ENCODE results near the gene EME1. TPM values are rescaled to one million over a fixed set of nuclear protein-coding genes. Genes with fewer than 3 reads are reported as not detected.
A peak's percentile ranks its signal among the peaks of the same experiment; 100 is the strongest.

The EME1 gene
- total RNA-seq, 4 donors from 2014 or later = 0.53 to 23.1 (median 1.9) TPM

- no peak overlapping the region for H3K4me3 ChIP-seq
- DNase-seq = no peak
- TF ChIP-seq POLR2A (IDR thresholded peaks at IDR 0.05) (no peak), CTCF (IDR thresholded peaks at IDR 0.05) (no peak)
- H3K36me3 ChIP-seq = peaks cover 0 to 32% (median 0%) of the 10 kb centered on the region in 3 donors
- no peaks in the 10 kb centered on the region for H3K4me1 ChIP-seq
- no peak overlapping the region for H3K27ac ChIP-seq
- no peaks in the 10 kb centered on the region for H3K9me3 ChIP-seq
- no peaks in the 10 kb centered on the region for H3K27me3 ChIP-seq
These were observed 6.5 kb downstream of the EME1 start for GRCh38 chr17:50379351-50380132.

- Histone ChIP-seq H3K27me3 (no peaks in the 10 kb centered on the region), H3K4me1 (no peaks in the 10 kb centered on the region), H3K9me3 (no peaks in the 10 kb centered on the region), H3K36me3 (peaks cover 0 to 43% (median 0%) of the 10 kb centered on the region in 3 donors), H3K27ac (no peak overlapping the region), H3K4me3 (no peak overlapping the region)
- TF ChIP-seq CTCF (IDR thresholded peaks at IDR 0.05) = peak in 2 of 6 experiments; percentile 4 to 14
- no peak for TF ChIP-seq POLR2A (IDR thresholded peaks at IDR 0.05)
- DNase-seq = no peak
These were observed 7.6 kb downstream of the EME1 start for GRCh38 chr17:50380369-50381259.

- DNase-seq = no peak
- no peak for TF ChIP-seq CTCF (IDR thresholded peaks at IDR 0.05)
- TF ChIP-seq POLR2A (IDR thresholded peaks at IDR 0.05) = no peak
- no peaks in the 10 kb centered on the region for H3K9me3 ChIP-seq
- H3K36me3 ChIP-seq = peaks cover 0 to 50% (median 0%) of the 10 kb centered on the region in 3 donors
- H3K27ac ChIP-seq = no peak overlapping the region
- H3K27me3 ChIP-seq = no peaks in the 10 kb centered on the region
- no peaks in the 10 kb centered on the region for H3K4me1 ChIP-seq
- H3K4me3 ChIP-seq = no peak overlapping the region
These were observed 8.3 kb downstream of the EME1 start for GRCh38 chr17:50381260-50381815.

- TF ChIP-seq CTCF (IDR thresholded peaks at IDR 0.05) (no peak), POLR2A (IDR thresholded peaks at IDR 0.05) (no peak)
- no peaks in the 10 kb centered on the region for H3K4me1 ChIP-seq
- H3K27ac ChIP-seq = no peak overlapping the region
- no peaks in the 10 kb centered on the region for H3K27me3 ChIP-seq
- no peaks in the 10 kb centered on the region for H3K9me3 ChIP-seq
- H3K36me3 ChIP-seq = peaks cover 0 to 56% (median 0%) of the 10 kb centered on the region in 3 donors
- DNase-seq = no peak
- H3K4me3 ChIP-seq = no peak overlapping the region
These were observed 8.9 kb downstream of the EME1 start for GRCh38 chr17:50381920-50382319.

- Histone ChIP-seq H3K9me3 (no peaks in the 10 kb centered on the region), H3K27me3 (no peaks in the 10 kb centered on the region), H3K4me1 (no peaks in the 10 kb centered on the region), H3K36me3 (peaks cover 0 to 66% (median 0%) of the 10 kb centered on the region in 3 donors), H3K27ac (no peak overlapping the region), H3K4me3 (no peak overlapping the region)
- TF ChIP-seq CTCF (IDR thresholded peaks at IDR 0.05) = no peak
- TF ChIP-seq POLR2A (IDR thresholded peaks at IDR 0.05) = no peak
- DNase-seq = no peak
These were observed 9.9 kb downstream of the EME1 start for GRCh38 chr17:50382931-50383330.
